SIG-M5 (cell line): ENCODE measurements around the gene CES3.
"Not testable (repeated sequence)": the region's sequence is repeated elsewhere in the genome, so short reads cannot be mapped to it uniquely, and the experiment has no call there.

Experiments used
- DNase-seq: peaks from one replicate; lab custom pipeline; 2025; lab: John Stamatoyannopoulos, UW

The CES3 gene

GRCh38 chr16:66972983-66973382, 11.9 kb downstream of the CES3 start:
- DNase-seq: no peak

- no peak for DNase-seq
These were observed 12.7 kb downstream of the CES3 start for GRCh38 chr16:66973716-66974115.

GRCh38 chr16:66974156-66974931, 13.3 kb downstream of the CES3 start:
- not testable (repeated sequence) for DNase-seq

- not testable (repeated sequence) for DNase-seq
These were observed 13.8 kb downstream of the CES3 start for GRCh38 chr16:66974932-66975246.

GRCh38 chr16:66975302-66975893, 14.3 kb downstream of the CES3 start:
- DNase-seq: no peak

- no peak for DNase-seq
These were observed 15.7 kb downstream of the CES3 start for GRCh38 chr16:66976746-66977145.

GRCh38 chr16:66977341-66978113, 16.5 kb downstream of the CES3 start:
- no peak for DNase-seq

GRCh38 chr16:66979011-66979717, 18.1 kb downstream of the CES3 start:
- no peak for DNase-seq

- no peak for DNase-seq
These were observed 22.0 kb downstream of the CES3 start for GRCh38 chr16:66983033-66983432.

GRCh38 chr16:66984892-66985311, 23.8 kb downstream of the CES3 start:
- DNase-seq: no peak

- no peak for DNase-seq
These were observed 25.5 kb downstream of the CES3 start for GRCh38 chr16:66986559-66986958.

- no peak for DNase-seq
These were observed 27.2 kb downstream of the CES3 start, which contains the start of gene CES4A for GRCh38 chr16:66988197-66988788. Gene CES4A, plus strand, starts transcription at chr16:66988589. Its CDS starts 184 bp downstream, at chr16:66988773.

GRCh38 chr16:66991545-66992077, 30.5 kb downstream of the CES3 start:
- no peak for DNase-seq

GRCh38 chr16:66993558-66993957, 32.5 kb downstream of the CES3 start:
- not testable (repeated sequence) for DNase-seq

- DNase-seq: no peak
These were observed 35.4 kb downstream of the CES3 start for GRCh38 chr16:66996324-66996982.

GRCh38 chr16:66996983-66997358, 35.9 kb downstream of the CES3 start:
- no peak for DNase-seq

- DNase-seq: no peak
These were observed 39.6 kb downstream of the CES3 start for GRCh38 chr16:67000384-67001351.

GRCh38 chr16:67001726-67002125, 40.7 kb downstream of the CES3 start:
- DNase-seq: no peak

GRCh38 chr16:67006930-67007658, 46.0 kb downstream of the CES3 start:
- no peak for DNase-seq
